Endodermal cell (in vitro differentiated cells): ENCODE data around the gene KIF21B. TPM values are rescaled to one million over a fixed set of nuclear protein-coding genes. Genes with fewer than 3 reads are reported as not detected.

Source experiments
- DNase-seq: peaks from one replicate; pipeline ENCODE4 v3.0.0-alpha.2; 2017
- H3K27ac ChIP-seq: 2 replicates; pipeline ENCODE4 v1.5.1; 2013; ENCODE audit warnings: mild to moderate bottlenecking, low read depth, low read length, moderate library complexity
- H3K27me3 ChIP-seq: 2 replicates; pipeline ENCODE4 v1.6.1; 2013; ENCODE audit warnings: mild to moderate bottlenecking, low read length, moderate library complexity; ENCODE audit not compliant: insufficient read depth, control insufficient read depth, poor library complexity, severe bottlenecking
- H3K36me3 ChIP-seq: 2 replicates; pipeline ENCODE4 v1.7.0; 2013; ENCODE audit warnings: mild to moderate bottlenecking, low read length, moderate library complexity; ENCODE audit not compliant: control insufficient read depth, insufficient read depth
- H3K4me1 ChIP-seq: one replicate; pipeline ENCODE4 v1.7.0; 2013; ENCODE audit warnings: low read length; ENCODE audit not compliant: control insufficient read depth, insufficient read depth
- H3K4me3 ChIP-seq: 2 replicates; pipeline ENCODE4 v1.5.1; 2013; ENCODE audit warnings: mild to moderate bottlenecking, low read length, moderate library complexity
- H3K9ac ChIP-seq: 2 replicates; pipeline ENCODE4 v1.6.1; 2013; ENCODE audit warnings: mild to moderate bottlenecking, low read length, moderate library complexity; ENCODE audit not compliant: poor library complexity, severe bottlenecking; ENCODE audit errors: extremely low read depth
- H3K9me3 ChIP-seq: 2 replicates; pipeline ENCODE4 v1.6.1; 2013; ENCODE audit warnings: mild to moderate bottlenecking, low read length, moderate library complexity; ENCODE audit not compliant: control insufficient read depth
- H3K27ac Mint-ChIP-seq: 2 replicates; pipeline ENCODE4 v1.8.0; 2020; ENCODE audit warnings: mixed read lengths
- H3K27me3 Mint-ChIP-seq: 2 replicates; pipeline ENCODE4 v1.8.0; 2021; ENCODE audit warnings: mild to moderate bottlenecking, mixed read lengths; ENCODE audit not compliant: insufficient read depth
- H3K36me3 Mint-ChIP-seq: 2 replicates; pipeline ENCODE4 v1.8.0; 2020; ENCODE audit warnings: low read depth, mixed read lengths
- H3K4me1 Mint-ChIP-seq: 2 replicates; pipeline ENCODE4 v1.8.0; 2020; ENCODE audit warnings: mixed read lengths
- H3K4me3 Mint-ChIP-seq: 2 replicates; pipeline ENCODE4 v1.8.0; 2020; ENCODE audit warnings: mild to moderate bottlenecking, moderate library complexity, mixed read lengths
- H3K9me3 Mint-ChIP-seq: 2 replicates; pipeline ENCODE4 v1.8.0; 2020; ENCODE audit warnings: mild to moderate bottlenecking, mixed read lengths
- WGBS, 2 experiments: methylation state at CpG; one replicate each; pipeline versions ENCODE4 v1.1.5 to v1.1.7; 2013; ENCODE audit warnings: missing lambda C conversion rate in 2 of 2, mixed read lengths in 1 of 2; ENCODE audit not compliant: insufficient coverage in 1 of 2, insufficient read length in 1 of 2; 5-methylcytosine and 5-hydroxymethylcytosine counted together
- total RNA-seq, 2 donors: library from RNA; stranded (reverse); fragmentation: NEBNext Ultra II Directional in 1 of 2; extraction: Animal tissue kit (Norgen Biotek cat#: 25700) in 1 of 2; gene quantifications; 2 replicates in 1 of 2; 3 replicates in 1 of 2; pipeline ENCODE4 v1.2.1, GENCODE V29; 2021
- TF ChIP-seq, protein P1 (sequence below): fragments of 200-600 bp; sonication (generic); conservative IDR thresholded peaks from 2 replicates; pipeline ENCODE4 v1.5.0; 2021; ENCODE audit warnings: antibody characterized with exemption, mild to moderate bottlenecking

KIF21B gene
- total RNA-seq, 2 donors from 2014 or later = 8.8 to 14.7 TPM

DNA sequence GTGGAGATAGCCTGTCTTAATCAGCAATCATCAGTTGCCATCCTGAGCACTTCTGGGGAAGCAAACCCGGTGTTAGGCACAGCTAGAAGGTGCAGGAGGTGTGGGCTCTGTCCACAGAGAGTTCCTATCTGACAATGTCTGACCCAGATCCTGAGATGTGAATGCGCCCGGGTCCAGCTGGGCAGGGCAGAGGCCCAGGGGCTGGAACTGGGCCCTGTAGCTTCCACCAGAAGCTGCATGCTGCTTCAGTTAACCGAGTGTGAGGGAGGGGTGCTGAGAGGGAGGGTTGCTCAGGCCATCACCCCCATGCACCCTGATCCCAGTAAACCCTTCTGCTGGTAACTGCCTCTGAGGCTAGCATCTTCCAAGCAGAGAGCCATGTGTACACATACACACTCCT lies 42.2 kb downstream of the KIF21B start:
- H3K4me1 Mint-ChIP-seq = no peaks in the 10 kb centered on the region
- WGBS, 2 experiments = 94 to 98% methylated on average over 2 to 4 of the region's 4 CpGs
- no peak overlapping the region for H3K27ac Mint-ChIP-seq
- Histone ChIP-seq H3K9ac (no peak overlapping the region), H3K27ac (no peak overlapping the region), H3K36me3 (no peaks in the 10 kb centered on the region), H3K4me1 (no peaks in the 10 kb centered on the region), H3K9me3 (peaks cover 11% of the 10 kb centered on the region), H3K27me3 (no peaks in the 10 kb centered on the region), H3K4me3 (no peak overlapping the region)
- no peak for DNase-seq
- H3K36me3 Mint-ChIP-seq = peaks cover 15% of the 10 kb centered on the region
- peaks cover 12% of the 10 kb centered on the region for H3K9me3 Mint-ChIP-seq
- H3K27me3 Mint-ChIP-seq = no peaks in the 10 kb centered on the region
- TF ChIP-seq, protein P1, sequence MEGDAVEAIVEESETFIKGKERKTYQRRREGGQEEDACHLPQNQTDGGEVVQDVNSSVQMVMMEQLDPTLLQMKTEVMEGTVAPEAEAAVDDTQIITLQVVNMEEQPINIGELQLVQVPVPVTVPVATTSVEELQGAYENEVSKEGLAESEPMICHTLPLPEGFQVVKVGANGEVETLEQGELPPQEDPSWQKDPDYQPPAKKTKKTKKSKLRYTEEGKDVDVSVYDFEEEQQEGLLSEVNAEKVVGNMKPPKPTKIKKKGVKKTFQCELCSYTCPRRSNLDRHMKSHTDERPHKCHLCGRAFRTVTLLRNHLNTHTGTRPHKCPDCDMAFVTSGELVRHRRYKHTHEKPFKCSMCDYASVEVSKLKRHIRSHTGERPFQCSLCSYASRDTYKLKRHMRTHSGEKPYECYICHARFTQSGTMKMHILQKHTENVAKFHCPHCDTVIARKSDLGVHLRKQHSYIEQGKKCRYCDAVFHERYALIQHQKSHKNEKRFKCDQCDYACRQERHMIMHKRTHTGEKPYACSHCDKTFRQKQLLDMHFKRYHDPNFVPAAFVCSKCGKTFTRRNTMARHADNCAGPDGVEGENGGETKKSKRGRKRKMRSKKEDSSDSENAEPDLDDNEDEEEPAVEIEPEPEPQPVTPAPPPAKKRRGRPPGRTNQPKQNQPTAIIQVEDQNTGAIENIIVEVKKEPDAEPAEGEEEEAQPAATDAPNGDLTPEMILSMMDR = no peak
- H3K4me3 Mint-ChIP-seq = no peak overlapping the region

DNA sequence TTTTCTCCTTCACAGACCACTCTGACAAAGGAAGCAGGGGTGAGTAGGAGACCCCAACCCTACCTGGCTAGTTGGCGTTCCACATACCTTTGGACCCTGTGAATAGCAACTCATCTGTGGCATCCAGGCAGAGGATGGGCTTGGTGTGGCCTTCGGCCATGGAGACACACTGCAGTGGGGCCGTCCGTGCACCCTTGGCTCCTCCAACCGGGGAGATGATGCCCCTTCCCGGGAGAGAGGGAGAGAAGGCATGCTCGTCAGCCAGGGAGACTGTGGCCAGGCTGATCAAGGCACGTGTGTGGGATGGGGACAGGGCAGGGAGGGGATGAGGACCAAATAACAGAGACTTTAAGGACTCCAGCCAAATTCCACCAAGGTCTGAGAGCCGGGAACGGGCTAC lies 42.6 kb downstream of the KIF21B start:
- Mint-ChIP-seq H3K36me3 (peaks cover 15% of the 10 kb centered on the region), H3K27ac (no peak overlapping the region), H3K9me3 (peaks cover 12% of the 10 kb centered on the region), H3K27me3 (no peaks in the 10 kb centered on the region), H3K4me1 (no peaks in the 10 kb centered on the region), H3K4me3 (no peak overlapping the region)
- DNase-seq = no peak
- WGBS, 2 experiments = 92 to 100% methylated on average over 4 to 10 of the region's 10 CpGs
- TF ChIP-seq, protein P1 = no peak
- H3K27ac ChIP-seq = no peak overlapping the region
- H3K9me3 ChIP-seq = peaks cover 11% of the 10 kb centered on the region
- no peaks in the 10 kb centered on the region for H3K27me3 ChIP-seq
- no peak overlapping the region for H3K9ac ChIP-seq
- H3K36me3 ChIP-seq = no peaks in the 10 kb centered on the region
- no peaks in the 10 kb centered on the region for H3K4me1 ChIP-seq
- no peak overlapping the region for H3K4me3 ChIP-seq

DNA sequence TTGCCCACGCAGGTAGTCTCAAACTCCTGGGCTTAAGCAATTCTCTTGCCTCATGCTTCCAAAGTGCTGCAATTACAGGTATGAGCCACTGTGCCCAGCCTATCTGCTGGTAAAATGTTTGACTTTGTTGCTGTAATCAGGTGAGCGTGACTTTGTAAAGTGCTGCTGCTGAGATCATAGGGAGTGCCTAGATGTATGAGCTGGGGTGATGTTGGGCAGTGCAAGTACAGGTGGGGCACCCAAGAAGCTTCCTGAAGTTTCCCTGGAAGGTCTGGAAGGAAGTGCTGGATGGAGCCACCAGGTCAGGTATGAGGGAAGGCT lies 43.1 kb downstream of the KIF21B start:
- peaks cover 12% of the 10 kb centered on the region for H3K9me3 Mint-ChIP-seq
- Histone ChIP-seq H3K9ac (no peak overlapping the region), H3K27ac (no peak overlapping the region), H3K27me3 (no peaks in the 10 kb centered on the region), H3K9me3 (peaks cover 11% of the 10 kb centered on the region), H3K36me3 (no peaks in the 10 kb centered on the region), H3K4me3 (no peak overlapping the region), H3K4me1 (no peaks in the 10 kb centered on the region)
- H3K4me1 Mint-ChIP-seq = no peaks in the 10 kb centered on the region
- DNase-seq = no peak
- TF ChIP-seq, protein P1 = no peak
- no peak overlapping the region for H3K4me3 Mint-ChIP-seq
- no peaks in the 10 kb centered on the region for H3K27me3 Mint-ChIP-seq
- no peak overlapping the region for H3K27ac Mint-ChIP-seq
- WGBS, 2 experiments = 87 to 93% methylated on average over 2 of the region's 2 CpGs
- H3K36me3 Mint-ChIP-seq = peaks cover 15% of the 10 kb centered on the region
